Sigmoid colon (tissue), 7 donors: ENCODE results near the gene ENAH. TPM values are rescaled to one million over a fixed set of nuclear protein-coding genes. Genes with fewer than 3 reads are reported as not detected.
A peak's percentile ranks its signal among the peaks of the same experiment; 100 is the strongest.
"Not testable (repeated sequence)": the region's sequence is repeated elsewhere in the genome, so short reads cannot be mapped to it uniquely, and the experiment has no call there.

ENCODE experiments used
- DNase-seq: peaks from one replicate; pipeline ENCODE4 v3.0.0-alpha.2; 2019
- H3K27ac ChIP-seq, 4 donors: fragments of 200-600 bp; sonication (generic); one replicate each; pipeline ENCODE4 v1.5.1; 2016 to 2019; ENCODE audit warnings: mild to moderate bottlenecking in 1 of 4
- H3K27me3 ChIP-seq, 3 donors: fragments of 200-600 bp; sonication (generic); one replicate each; pipeline ENCODE4 v1.5.1; 2019; ENCODE audit warnings: mild to moderate bottlenecking in 1 of 3
- H3K36me3 ChIP-seq, 4 donors: fragments of 200-600 bp; sonication (generic); one replicate each; pipeline ENCODE4 v1.5.1; 2016 to 2019
- H3K4me1 ChIP-seq, 4 donors: fragments of 200-600 bp; sonication (generic); one replicate each; pipeline ENCODE4 v1.5.1; 2017 to 2019
- H3K4me3 ChIP-seq, 4 donors: fragments of 200-600 bp; sonication (generic); one replicate each; pipeline ENCODE4 v1.5.1; 2017 to 2019; ENCODE audit warnings: mild to moderate bottlenecking in 2 of 4, moderate library complexity in 1 of 4
- H3K9me3 ChIP-seq, 4 donors: fragments of 200-600 bp in 3 of 4; sonication (generic) in 3 of 4; one replicate each; pipeline versions ENCODE4 v1.5.1 to v1.6.1; 2013 to 2019
- EP300 ChIP-seq, 4 donors: sonication (generic); formaldehyde crosslinking; IDR thresholded peaks; one replicate each; pipeline ENCODE4 v1.6.1; 2017; ENCODE audit warnings: antibody characterized with exemption in 4 of 4
- POLR2A ChIP-seq, 2 donors: fragments of 450-650 bp; IDR thresholded peaks; one replicate each; pipeline ENCODE4 v1.6.1; 2016; ENCODE audit warnings: antibody characterized with exemption in 2 of 2, mild to moderate bottlenecking in 2 of 2, moderate library complexity in 2 of 2
- POLR2AphosphoS5 ChIP-seq, 4 donors: sonication (generic); formaldehyde crosslinking; IDR thresholded peaks; one replicate each; pipeline ENCODE4 v1.6.1; 2017; ENCODE audit warnings: antibody characterized with exemption in 4 of 4
- WGBS, 2 donors: extraction: QIAGEN DNeasy Blood & Tissue Kit; methylation state at CpG; one replicate each; pipeline ENCODE4 v1.1.7; 2013; 5-methylcytosine and 5-hydroxymethylcytosine counted together
- intact Hi-C: fragments of 100-400 bp; cut with DNase I; formaldehyde crosslinking; loops from one replicate; pipeline ENCODE4 v1.15.1; 2023
- polyA plus RNA-seq, 3 donors: library from polyadenylated mRNA; stranded (reverse); fragments of 200-250 nt; gene quantifications; one replicate each; pipeline ENCODE4 v1.2.3, GENCODE V29; 2013
- total RNA-seq, 4 donors: library from RNA; depleted of rRNA; stranded (reverse); fragments of >200 nt; gene quantifications; one replicate each; pipeline ENCODE4 v1.1.0, GENCODE V29; 2016
- TF ChIP-seq, protein P1 (sequence below), 4 experiments: fragments of 450-650 bp in 3 of 4; fragments of 200-600 bp in 1 of 4; IDR thresholded peaks; one replicate each; pipeline ENCODE4 v1.5.1; 2016 to 2019; ENCODE audit warnings: antibody characterized with exemption in 4 of 4, mild to moderate bottlenecking in 3 of 4, moderate library complexity in 2 of 4
- donor health status: healthy with polysubstance abuse.
- donor health status: Bipolar disorder and iron deficiency.
- donor health status: healthy.

ENAH gene
- total and polyA plus RNA-seq, 7 donors, result 9.6 to 197 (median 92.2) TPM

DNA sequence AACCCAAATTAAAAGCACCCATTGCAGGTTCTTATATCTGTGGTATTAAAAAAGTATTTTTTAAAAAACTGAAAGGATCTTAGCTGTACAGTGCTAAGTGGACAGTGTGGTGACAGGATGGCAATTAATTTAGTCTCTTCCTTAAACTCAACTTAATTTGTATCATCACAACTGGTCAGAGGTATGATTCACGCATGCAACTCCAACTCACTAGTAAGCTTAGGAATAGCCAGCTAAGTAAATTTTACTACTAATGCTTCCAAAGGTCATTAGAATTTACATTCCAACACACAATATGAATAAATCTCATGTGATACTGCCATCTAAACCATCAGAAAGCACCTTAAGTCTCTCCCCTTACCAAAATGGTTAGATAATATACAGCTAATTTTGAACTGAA lies 35.4 kb downstream of the ENAH start:
- Histone ChIP-seq H3K9me3 (no peaks in the 10 kb centered on the region), H3K4me3 (no peak overlapping the region), H3K4me1 (peaks cover 0 to 56% (median 45%) of the 10 kb centered on the region in 4 donors), H3K27me3 (no peaks in the 10 kb centered on the region), H3K27ac (peak overlapping the region in 3 of 4 donors; percentile 40 to 61 (median 50)), H3K36me3 (no peaks in the 10 kb centered on the region)
- intact Hi-C loops, result no loop called here
- 61 to 83% methylated on average over 1 of the region's 1 CpG for WGBS, 2 donors
- TF ChIP-seq, protein P1, sequence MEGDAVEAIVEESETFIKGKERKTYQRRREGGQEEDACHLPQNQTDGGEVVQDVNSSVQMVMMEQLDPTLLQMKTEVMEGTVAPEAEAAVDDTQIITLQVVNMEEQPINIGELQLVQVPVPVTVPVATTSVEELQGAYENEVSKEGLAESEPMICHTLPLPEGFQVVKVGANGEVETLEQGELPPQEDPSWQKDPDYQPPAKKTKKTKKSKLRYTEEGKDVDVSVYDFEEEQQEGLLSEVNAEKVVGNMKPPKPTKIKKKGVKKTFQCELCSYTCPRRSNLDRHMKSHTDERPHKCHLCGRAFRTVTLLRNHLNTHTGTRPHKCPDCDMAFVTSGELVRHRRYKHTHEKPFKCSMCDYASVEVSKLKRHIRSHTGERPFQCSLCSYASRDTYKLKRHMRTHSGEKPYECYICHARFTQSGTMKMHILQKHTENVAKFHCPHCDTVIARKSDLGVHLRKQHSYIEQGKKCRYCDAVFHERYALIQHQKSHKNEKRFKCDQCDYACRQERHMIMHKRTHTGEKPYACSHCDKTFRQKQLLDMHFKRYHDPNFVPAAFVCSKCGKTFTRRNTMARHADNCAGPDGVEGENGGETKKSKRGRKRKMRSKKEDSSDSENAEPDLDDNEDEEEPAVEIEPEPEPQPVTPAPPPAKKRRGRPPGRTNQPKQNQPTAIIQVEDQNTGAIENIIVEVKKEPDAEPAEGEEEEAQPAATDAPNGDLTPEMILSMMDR (IDR thresholded peaks at IDR 0.05), result no peak
- TF ChIP-seq EP300 (IDR thresholded peaks at IDR 0.05) (no peak), POLR2AphosphoS5 (IDR thresholded peaks at IDR 0.05) (no peak), POLR2A (IDR thresholded peaks at IDR 0.05) (no peak)
- DNase-seq, result no peak

DNA sequence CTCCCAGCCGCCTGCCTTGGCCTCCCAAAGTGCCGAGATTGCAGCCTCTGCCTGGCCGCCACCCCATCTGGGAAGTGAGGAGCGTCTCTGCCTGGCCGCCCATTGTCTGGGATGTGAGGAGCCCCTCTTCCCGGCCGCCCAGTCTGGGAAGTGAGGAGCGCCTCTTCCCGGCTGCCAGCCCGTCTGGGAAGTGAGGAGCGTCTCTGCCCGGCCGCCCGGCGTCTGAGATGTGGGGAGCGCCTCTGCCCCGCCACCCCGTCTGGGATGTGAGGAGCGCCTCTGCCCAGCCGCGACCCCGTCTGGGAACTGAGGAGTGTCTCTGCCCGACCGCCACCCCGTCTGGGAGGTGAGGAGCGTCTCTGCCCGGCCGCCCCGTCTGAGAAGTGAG lies 37.5 kb downstream of the ENAH start:
- DNase-seq, H3K27me3 ChIP-seq, H3K9me3 ChIP-seq, H3K36me3 ChIP-seq, H3K4me3 ChIP-seq, intact Hi-C loops: not testable (repeated sequence)
- H3K27ac ChIP-seq, result peak overlapping the region in 2 of 4 donors; percentile 46 to 76
- H3K4me1 ChIP-seq, result peaks cover 0 to 72% (median 47%) of the 10 kb centered on the region in 4 donors
- 93 to 97% methylated on average over 25 to 27 of the region's 29 CpGs for WGBS, 2 donors

DNA sequence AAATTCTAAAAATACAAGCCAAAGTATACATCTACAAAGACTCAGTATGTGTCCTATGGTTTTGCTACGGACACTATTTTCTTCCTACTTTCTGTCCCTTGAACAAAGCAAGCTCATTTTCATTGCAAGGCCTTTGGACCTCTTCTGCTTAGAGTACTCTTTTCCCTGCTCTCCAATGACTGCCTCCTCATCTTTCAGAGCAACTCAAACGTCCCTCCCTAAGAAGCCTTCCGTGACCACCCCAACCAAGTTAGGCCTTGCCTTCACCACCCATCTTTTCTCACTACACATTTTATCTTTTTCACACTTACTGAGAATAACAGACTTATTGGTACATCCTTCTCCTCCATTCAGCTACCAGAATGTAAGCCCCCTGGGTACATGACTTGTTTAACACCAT lies 39.9 kb downstream of the ENAH start:
- no peaks in the 10 kb centered on the region for H3K36me3 ChIP-seq
- DNase-seq, result no peak
- peaks cover 0 to 74% (median 51%) of the 10 kb centered on the region in 4 donors for H3K4me1 ChIP-seq
- peak overlapping the region; percentile 30 to 76 (median 68) for H3K27ac ChIP-seq
- no peaks in the 10 kb centered on the region for H3K27me3 ChIP-seq
- H3K9me3 ChIP-seq, result no peaks in the 10 kb centered on the region
- intact Hi-C loops, result no loop called here
- H3K4me3 ChIP-seq, result no peak overlapping the region
- 78 to 81% methylated on average over 3 of the region's 3 CpGs for WGBS, 2 donors
- TF ChIP-seq, protein P1 (IDR thresholded peaks at IDR 0.05), result no peak
- TF ChIP-seq EP300 (IDR thresholded peaks at IDR 0.05), result no peak
- TF ChIP-seq POLR2AphosphoS5 (IDR thresholded peaks at IDR 0.05), result no peak
- no peak for TF ChIP-seq POLR2A (IDR thresholded peaks at IDR 0.05)

DNA sequence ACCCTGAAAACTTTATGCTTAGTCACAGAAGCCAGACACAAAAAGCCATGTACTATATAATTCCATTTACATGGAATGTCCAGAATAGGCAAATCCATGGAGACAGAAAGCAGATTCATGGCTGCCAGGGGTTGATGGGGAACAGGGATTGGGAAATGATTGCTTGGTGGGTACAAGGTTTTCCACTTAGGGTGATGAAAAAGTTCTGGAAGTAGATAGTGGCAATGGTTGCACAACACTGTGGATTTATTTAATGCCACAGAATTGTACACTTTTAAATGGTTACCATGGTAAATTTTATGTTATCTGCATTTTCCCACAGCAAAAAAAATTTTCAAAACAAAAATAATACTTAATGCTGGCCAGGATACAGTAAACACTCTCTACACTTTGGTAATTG lies 40.6 kb downstream of the ENAH start:
- TF ChIP-seq EP300 (IDR thresholded peaks at IDR 0.05) (no peak), POLR2AphosphoS5 (IDR thresholded peaks at IDR 0.05) (peak in 3 of 4 donors; percentile 52 to 71 (median 60))
- TF ChIP-seq, protein P1 (IDR thresholded peaks at IDR 0.05), result no peak
- peaks cover 0 to 74% (median 50%) of the 10 kb centered on the region in 4 donors for H3K4me1 ChIP-seq
- intact Hi-C loops, result no loop called here

DNA sequence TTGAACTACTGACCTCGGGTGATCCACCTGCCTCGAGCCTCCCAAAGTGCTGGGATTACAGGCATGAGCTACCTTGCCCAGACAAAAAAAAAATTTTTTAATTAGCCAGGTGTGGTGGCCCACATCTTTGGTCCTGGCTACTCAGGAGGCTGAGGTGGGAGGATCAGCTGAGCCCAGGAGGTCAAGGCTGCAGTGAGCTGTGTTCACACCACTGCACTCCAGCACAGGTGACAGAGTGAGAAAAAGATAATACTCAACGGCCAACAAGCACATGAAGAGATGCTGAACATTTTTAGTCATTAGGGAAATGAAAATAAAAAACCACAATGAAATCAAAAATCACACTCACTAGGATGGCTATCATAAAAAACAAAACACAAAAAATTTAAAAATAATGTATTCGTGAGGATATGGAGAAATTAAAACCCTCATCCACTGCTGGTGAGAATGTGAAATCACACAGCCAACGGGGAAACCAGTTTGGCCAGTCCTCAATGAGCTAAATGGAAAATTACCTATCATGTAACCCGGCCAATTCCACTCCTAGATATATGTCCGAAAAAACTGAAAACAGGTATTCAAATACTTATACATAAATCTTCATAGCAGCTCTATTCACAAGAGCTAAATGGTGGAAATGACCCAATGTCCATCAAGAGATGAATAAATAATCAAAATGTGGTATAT lies 41.2 kb downstream of the ENAH start:
- Histone ChIP-seq H3K27ac (peak overlapping the region; percentile 11 to 76 (median 68)), H3K36me3 (no peaks in the 10 kb centered on the region), H3K4me3 (no peak overlapping the region), H3K4me1 (peaks cover 0 to 74% (median 51%) of the 10 kb centered on the region in 4 donors), H3K9me3 (no peaks in the 10 kb centered on the region), H3K27me3 (no peaks in the 10 kb centered on the region)
- no peak for TF ChIP-seq POLR2A (IDR thresholded peaks at IDR 0.05)
- TF ChIP-seq EP300 (IDR thresholded peaks at IDR 0.05), result no peak
- TF ChIP-seq, protein P1 (IDR thresholded peaks at IDR 0.05), result no peak
- TF ChIP-seq POLR2AphosphoS5 (IDR thresholded peaks at IDR 0.05), result no peak
- DNase-seq, result no peak
- intact Hi-C loops, result no loop called here
- 88 to 90% methylated on average over 7 of the region's 7 CpGs for WGBS, 2 donors

More for the DNA sequence above, 40.6 kb downstream of the ENAH start:
- H3K9me3 ChIP-seq, result no peaks in the 10 kb centered on the region
- H3K27ac ChIP-seq, result peak overlapping the region; percentile 11 to 76 (median 68)
- DNase-seq, result no peak
- H3K36me3 ChIP-seq, result no peaks in the 10 kb centered on the region
- H3K27me3 ChIP-seq, result no peaks in the 10 kb centered on the region
- no peak overlapping the region for H3K4me3 ChIP-seq
